ENCODE measurements around the gene RBM47. TPM values are rescaled to one million over a fixed set of nuclear protein-coding genes. Genes with fewer than 3 reads are reported as not detected.

RBM47 gene
- total RNA-seq, 2 donors from 2014 or later = 4.4 to 13.7 TPM

DNA sequence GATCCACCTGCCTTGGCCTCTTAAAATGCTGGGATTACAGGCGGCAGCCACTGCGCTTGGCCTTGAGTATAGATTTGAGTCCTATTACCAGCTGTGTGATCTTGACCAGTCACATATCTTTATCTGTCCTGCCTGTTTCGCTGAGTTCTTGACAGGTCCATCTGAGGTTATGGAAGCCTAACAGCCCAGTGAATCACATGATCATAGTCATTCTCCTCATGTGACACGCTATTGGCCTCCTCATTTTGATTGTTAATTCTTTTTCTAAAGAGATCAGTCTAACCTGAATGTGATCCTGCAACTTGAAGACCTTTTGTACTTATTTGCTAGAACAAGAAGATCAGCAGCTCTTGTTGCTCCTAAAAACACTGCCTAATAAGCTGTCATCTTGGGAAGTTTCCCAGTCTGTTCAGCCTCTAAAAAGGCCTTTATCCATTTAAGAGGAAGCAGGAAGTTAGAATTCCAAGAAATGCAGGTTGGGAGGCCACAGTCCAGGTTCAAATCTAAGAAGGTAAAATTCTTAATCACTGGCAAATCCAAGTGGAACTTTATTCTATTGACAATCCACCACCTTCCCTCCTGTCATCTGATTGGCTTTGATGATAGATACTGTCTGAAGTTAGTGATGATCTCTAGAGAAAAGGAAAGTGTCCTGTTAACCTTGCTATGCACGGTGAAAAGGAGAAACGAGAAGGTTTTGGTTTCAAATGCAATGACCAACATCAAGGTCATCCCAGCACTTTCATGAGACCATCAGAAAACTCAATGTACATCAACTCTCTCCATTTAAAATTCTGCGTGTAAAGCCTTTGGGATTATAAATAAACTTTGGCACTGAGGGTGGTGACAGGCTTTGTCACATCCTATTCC lies 207.6 kb downstream of the RBM47 start:
- no peaks in the 10 kb centered on the region for H3K27me3 ChIP-seq
- H3K27ac ChIP-seq = no peak overlapping the region
- no peaks in the 10 kb centered on the region for H3K36me3 ChIP-seq
- TF ChIP-seq, protein P1, sequence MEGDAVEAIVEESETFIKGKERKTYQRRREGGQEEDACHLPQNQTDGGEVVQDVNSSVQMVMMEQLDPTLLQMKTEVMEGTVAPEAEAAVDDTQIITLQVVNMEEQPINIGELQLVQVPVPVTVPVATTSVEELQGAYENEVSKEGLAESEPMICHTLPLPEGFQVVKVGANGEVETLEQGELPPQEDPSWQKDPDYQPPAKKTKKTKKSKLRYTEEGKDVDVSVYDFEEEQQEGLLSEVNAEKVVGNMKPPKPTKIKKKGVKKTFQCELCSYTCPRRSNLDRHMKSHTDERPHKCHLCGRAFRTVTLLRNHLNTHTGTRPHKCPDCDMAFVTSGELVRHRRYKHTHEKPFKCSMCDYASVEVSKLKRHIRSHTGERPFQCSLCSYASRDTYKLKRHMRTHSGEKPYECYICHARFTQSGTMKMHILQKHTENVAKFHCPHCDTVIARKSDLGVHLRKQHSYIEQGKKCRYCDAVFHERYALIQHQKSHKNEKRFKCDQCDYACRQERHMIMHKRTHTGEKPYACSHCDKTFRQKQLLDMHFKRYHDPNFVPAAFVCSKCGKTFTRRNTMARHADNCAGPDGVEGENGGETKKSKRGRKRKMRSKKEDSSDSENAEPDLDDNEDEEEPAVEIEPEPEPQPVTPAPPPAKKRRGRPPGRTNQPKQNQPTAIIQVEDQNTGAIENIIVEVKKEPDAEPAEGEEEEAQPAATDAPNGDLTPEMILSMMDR (IDR thresholded peaks at IDR 0.05) = no peak
- no peaks in the 10 kb centered on the region for H3K4me1 ChIP-seq
- H3K9me3 ChIP-seq = no peaks in the 10 kb centered on the region
- DNase-seq (ENCODE audit: low spot score) = no peak
- no peak overlapping the region for H3K4me3 ChIP-seq

DNA sequence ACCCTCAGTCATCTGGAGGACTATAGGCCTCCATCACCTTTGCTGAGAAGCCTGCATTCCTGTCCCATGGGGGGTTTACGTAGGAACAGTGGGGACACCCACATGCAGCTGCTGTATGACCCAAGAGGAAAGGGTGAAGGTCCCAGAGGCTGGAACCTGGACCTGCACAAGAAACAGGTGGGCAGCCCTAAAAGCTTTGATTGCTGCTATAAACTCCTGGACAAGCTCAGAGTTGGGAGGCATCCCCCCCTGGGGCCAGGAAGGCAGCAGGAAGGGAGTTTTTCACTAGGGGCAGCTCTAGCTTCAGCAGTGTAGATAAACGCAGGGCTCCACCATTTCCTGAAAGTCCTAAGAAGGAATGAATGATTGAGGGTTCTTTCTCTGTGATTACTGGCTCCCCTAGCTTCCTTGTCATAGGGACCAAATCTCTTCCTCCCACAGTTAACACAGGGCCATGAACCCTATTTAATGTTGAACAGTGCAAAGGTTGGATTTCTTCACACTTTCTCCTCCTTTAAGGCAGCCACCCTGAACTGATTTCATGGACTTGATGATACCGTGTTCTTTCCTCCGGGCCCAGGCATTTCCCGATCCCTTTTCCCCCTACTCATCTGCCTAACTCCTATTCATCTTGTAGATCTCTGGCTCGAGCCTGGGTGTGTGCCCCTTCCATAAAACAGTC lies 210.3 kb downstream of the RBM47 start:
- no peaks in the 10 kb centered on the region for H3K27me3 ChIP-seq

DNA sequence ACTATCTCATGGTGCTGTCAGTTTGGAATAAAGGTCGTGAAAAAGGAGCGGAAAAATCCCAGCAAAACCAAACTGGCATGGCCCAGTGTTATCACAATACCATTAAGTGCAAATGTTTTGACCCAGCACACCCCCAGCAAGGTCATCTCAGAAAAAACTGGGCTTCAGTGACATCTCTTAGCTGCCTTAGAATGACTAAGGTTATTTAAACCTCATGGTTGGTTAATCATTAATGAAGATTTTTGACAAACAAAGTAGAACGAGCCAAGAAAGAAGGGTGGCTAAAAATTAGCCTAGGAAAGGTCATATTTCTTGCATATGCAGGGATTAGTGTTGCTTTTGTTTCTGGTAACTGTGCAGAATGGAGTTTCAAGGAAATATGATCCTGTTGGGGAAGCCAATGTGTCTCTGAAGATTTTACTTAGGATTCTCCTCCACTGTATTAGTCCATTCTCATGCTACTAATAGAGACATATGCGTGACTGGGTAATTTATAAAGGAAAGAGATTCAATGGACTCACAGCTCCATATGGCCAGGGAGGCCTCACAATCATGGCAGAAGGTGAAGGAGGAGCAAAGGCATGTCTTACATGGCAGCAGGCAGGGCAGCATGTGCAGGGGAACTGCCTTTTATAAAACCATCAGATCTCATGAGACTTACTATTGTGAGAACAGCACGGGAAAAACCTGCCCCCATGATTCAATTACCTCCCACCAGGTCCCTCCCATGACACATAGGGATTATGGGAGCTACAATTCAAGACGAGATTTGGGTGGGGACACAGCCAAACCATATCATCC lies 211.0 kb downstream of the RBM47 start:
- H3K4me1 ChIP-seq = no peaks in the 10 kb centered on the region
- H3K27me3 ChIP-seq = no peaks in the 10 kb centered on the region
- H3K4me3 ChIP-seq = no peak overlapping the region
- no peaks in the 10 kb centered on the region for H3K9me3 ChIP-seq
- TF ChIP-seq, protein P1 (IDR thresholded peaks at IDR 0.05) = no peak
- H3K27ac ChIP-seq = no peak overlapping the region
- no peak for DNase-seq (ENCODE audit: low spot score)
- H3K36me3 ChIP-seq = no peaks in the 10 kb centered on the region

More for the DNA sequence above, 210.3 kb downstream of the RBM47 start:
- TF ChIP-seq, protein P1 (IDR thresholded peaks at IDR 0.05) = no peak
- H3K9me3 ChIP-seq = no peaks in the 10 kb centered on the region
- H3K36me3 ChIP-seq = no peaks in the 10 kb centered on the region
- H3K27ac ChIP-seq = no peak overlapping the region
- H3K4me1 ChIP-seq = no peaks in the 10 kb centered on the region
- DNase-seq (ENCODE audit: low spot score) = no peak
- H3K4me3 ChIP-seq = no peak overlapping the region

DNA sequence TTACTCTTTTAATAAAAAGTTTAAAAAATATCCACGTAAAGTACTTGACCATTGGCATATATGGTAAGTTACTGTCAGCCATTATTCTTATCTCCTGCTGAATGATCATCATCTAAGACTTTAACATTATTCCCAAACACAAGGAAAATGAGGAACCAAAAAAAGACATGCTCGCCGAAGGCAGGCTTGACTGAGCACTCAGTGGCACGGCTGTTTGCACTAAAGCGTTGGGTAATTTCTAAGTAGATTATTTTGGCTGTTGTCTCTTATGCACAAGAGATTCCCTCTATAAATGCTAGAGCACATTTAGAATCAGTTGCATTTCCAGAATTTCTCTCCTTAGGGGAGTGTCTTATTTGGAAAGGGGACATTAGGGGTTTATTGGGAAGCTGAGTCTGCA lies 211.7 kb downstream of the RBM47 start:
- no peaks in the 10 kb centered on the region for H3K9me3 ChIP-seq
- no peaks in the 10 kb centered on the region for H3K27me3 ChIP-seq
- H3K36me3 ChIP-seq = no peaks in the 10 kb centered on the region
- H3K4me1 ChIP-seq = no peaks in the 10 kb centered on the region
- TF ChIP-seq, protein P1 (IDR thresholded peaks at IDR 0.05) = no peak
- H3K27ac ChIP-seq = no peak overlapping the region
- no peak overlapping the region for H3K4me3 ChIP-seq
- DNase-seq (ENCODE audit: low spot score) = no peak

DNA sequence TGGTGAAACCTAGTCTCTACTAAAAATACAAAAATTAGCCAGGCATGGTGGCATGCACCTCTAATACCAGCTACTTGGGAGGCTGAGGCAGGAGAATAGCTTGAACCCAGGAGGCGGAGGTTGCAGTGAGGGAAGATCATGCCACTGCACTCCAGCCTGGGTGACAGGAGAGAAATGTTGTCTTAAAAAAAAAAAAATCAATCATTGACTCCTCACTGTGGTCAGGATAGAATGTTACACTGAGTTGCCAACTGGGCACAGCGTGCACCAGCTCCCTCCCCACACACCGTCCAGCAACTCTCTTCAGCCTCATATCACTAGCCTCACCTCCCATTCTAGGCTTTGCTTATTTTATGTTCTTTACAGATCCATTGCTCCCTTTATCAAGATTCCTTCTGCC lies 215.0 kb downstream of the RBM47 start:
- H3K4me3 ChIP-seq = no peak overlapping the region
- TF ChIP-seq, protein P1 (IDR thresholded peaks at IDR 0.05) = no peak
- H3K9me3 ChIP-seq = no peaks in the 10 kb centered on the region
- no peak overlapping the region for H3K27ac ChIP-seq
- no peaks in the 10 kb centered on the region for H3K36me3 ChIP-seq
- no peaks in the 10 kb centered on the region for H3K27me3 ChIP-seq
- H3K4me1 ChIP-seq = no peaks in the 10 kb centered on the region
- no peak for DNase-seq (ENCODE audit: low spot score)

All from right atrium auricular region (tissue), 2 donors.